Activated T-cell treated with anti-CD3 and anti-CD28 coated beads, Interleukin-2, amount 50 U/mL, for 24 hours (primary cell): ENCODE data around the gene PWP2.
"Not testable (repeated sequence)": the region's sequence is repeated elsewhere in the genome, so short reads cannot be mapped to it uniquely, and the experiment has no call there.

Source experiments
- DNase-seq: peaks from one replicate; pipeline ENCODE4 v3.0.0-alpha.2; 2020
- H3K27ac Mint-ChIP-seq: 2 replicates; pipeline ENCODE4 v1.8.0; 2020; ENCODE audit warnings: mild to moderate bottlenecking, mixed read lengths
- H3K27me3 Mint-ChIP-seq: 2 replicates; pipeline ENCODE4 v1.8.0; 2020; ENCODE audit warnings: mixed read lengths
- H3K36me3 Mint-ChIP-seq: 2 replicates; pipeline ENCODE4 v1.8.0; 2020; ENCODE audit warnings: low read depth, mixed read lengths
- H3K4me1 Mint-ChIP-seq: 2 replicates; pipeline ENCODE4 v1.8.0; 2020; ENCODE audit warnings: low read depth, mixed read lengths
- H3K4me3 Mint-ChIP-seq: 2 replicates; pipeline ENCODE4 v1.8.0; 2020; ENCODE audit warnings: mild to moderate bottlenecking, moderate library complexity, mixed read lengths
- H3K9me3 Mint-ChIP-seq: 2 replicates; pipeline ENCODE4 v1.8.0; 2020; ENCODE audit warnings: mixed read lengths

The PWP2 gene

DNA sequence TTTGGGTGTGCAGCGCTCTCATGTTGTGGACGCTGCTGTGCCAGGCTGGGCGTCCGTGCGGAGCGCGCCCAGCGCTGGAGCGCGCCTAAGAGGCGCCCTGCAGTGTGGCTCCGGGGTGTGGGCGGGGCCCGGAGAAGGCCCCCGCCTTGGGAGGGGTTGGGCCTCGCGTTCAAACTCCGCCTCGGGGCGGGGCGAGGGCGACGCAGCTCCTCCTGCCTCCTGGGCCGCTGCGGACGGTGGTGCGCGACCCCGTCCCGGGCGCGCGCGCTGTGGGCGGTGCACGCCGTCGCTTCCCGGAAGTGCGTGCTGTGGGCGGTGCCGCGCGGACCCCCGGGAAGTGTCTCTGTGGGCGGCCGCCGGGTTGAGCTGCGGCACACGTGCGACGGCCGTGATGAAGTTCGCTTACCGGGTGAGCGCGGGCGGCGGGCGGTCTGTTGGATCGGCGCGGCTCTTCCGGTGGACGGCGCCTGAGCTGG is at the start of gene PWP2:
Gene PWP2 (plus strand): TSS at position 374 of the 476 bp plus-strand sequence. CDS start 18 bp downstream, at position 392.
- DNase-seq, result peak; percentile 77
- H3K9me3 Mint-ChIP-seq, H3K4me1 Mint-ChIP-seq, H3K36me3 Mint-ChIP-seq, H3K27me3 Mint-ChIP-seq, H3K27ac Mint-ChIP-seq: not testable (repeated sequence)
- H3K4me3 Mint-ChIP-seq, result peak within 1 kb of the TSS; percentile 56

DNA sequence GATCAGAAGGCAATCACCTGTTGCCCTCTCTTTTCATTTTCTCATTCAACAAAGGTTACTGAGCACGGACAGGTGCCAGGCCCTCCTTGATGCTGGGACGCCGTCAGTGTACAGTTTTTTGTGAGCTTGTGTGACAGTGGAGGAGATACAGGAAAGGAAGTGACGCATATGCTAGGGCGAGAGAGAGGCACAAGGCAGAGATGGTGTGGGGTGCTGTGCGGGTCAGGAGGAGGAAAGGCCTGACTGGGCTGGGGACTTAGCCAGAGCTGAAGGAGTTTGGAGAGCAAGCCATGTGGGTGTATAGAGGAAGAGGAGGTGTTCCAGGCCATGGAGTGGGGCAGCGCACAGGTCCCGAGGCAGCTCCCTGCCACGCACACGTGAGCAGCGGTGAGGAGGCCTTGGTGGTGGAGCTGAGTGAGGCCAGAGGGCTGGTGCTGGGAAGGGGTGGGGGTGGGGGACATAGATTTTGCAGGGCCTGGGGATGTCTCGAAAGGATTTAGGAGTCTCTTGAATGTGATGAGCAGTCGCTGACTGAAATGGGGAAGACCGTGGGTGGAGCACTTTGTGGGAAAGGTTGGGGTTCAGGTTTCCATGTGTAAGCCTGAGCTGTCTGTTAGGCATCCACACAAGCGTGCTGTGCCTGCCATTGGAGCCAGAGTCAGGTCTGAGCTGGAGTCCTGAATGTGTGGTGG is 49.1 kb upstream of the PWP2 start:
- no peaks in the 10 kb centered on the region for H3K27me3 Mint-ChIP-seq
- peaks cover 38% of the 10 kb centered on the region for H3K4me1 Mint-ChIP-seq
- H3K4me3 Mint-ChIP-seq, result peak overlapping the region; percentile 61
- no peaks in the 10 kb centered on the region for H3K9me3 Mint-ChIP-seq
- H3K36me3 Mint-ChIP-seq, result peaks cover 80% of the 10 kb centered on the region
- H3K27ac Mint-ChIP-seq, result peak overlapping the region; percentile 87
- DNase-seq, result peak; percentile 44

GRCh38 chr21:44058652-44058964 is 48.6 kb upstream of the PWP2 start:
- Mint-ChIP-seq H3K36me3 (peaks cover 80% of the 10 kb centered on the region), H3K4me3 (peak overlapping the region; percentile 61), H3K27ac (peak overlapping the region; percentile 87), H3K4me1 (peaks cover 43% of the 10 kb centered on the region), H3K9me3 (no peaks in the 10 kb centered on the region), H3K27me3 (no peaks in the 10 kb centered on the region)
- no peak for DNase-seq

GRCh38 chr21:44058981-44059380 is 48.2 kb upstream of the PWP2 start:
- H3K27me3 Mint-ChIP-seq, result no peaks in the 10 kb centered on the region
- peak overlapping the region; percentile 87 for H3K27ac Mint-ChIP-seq
- H3K36me3 Mint-ChIP-seq, result peaks cover 80% of the 10 kb centered on the region

GRCh38 chr21:44059710-44060109 is 47.5 kb upstream of the PWP2 start:
- Mint-ChIP-seq H3K4me1 (peaks cover 51% of the 10 kb centered on the region), H3K4me3 (no peak overlapping the region), H3K9me3 (no peaks in the 10 kb centered on the region), H3K36me3 (peaks cover 82% of the 10 kb centered on the region), H3K27me3 (no peaks in the 10 kb centered on the region), H3K27ac (peak overlapping the region; percentile 65)
- no peak for DNase-seq

More at GRCh38 chr21:44058981-44059380, 48.2 kb upstream of the PWP2 start:
- Mint-ChIP-seq H3K4me1 (peaks cover 45% of the 10 kb centered on the region), H3K9me3 (no peaks in the 10 kb centered on the region), H3K4me3 (no peak overlapping the region)
- no peak for DNase-seq

DNA sequence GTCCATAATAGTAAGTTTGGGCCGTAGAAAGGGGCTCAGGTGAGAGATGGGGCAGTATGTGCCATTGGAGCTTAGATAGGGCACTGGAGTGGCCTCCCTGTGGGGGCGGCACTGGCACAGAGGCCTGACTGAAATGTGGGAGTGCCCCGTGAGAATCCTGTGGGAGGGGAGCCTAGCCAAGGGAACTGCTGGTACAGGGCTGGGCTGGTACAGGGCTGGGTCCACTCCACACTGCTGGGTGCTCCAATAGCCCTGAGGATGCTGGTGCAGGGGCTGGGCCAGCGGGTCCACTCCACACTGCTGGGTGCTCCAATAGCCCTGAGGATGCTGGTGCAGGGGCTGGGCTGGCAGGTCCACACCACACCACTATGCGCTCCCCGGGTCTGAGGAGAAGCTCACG is 44.8 kb upstream of the PWP2 start:
- Mint-ChIP-seq H3K9me3 (no peaks in the 10 kb centered on the region), H3K4me1 (peaks cover 62% of the 10 kb centered on the region), H3K4me3 (no peak overlapping the region), H3K27me3 (no peaks in the 10 kb centered on the region), H3K36me3 (peaks cover 81% of the 10 kb centered on the region), H3K27ac (peak overlapping the region; percentile 55)
- DNase-seq, result no peak

DNA sequence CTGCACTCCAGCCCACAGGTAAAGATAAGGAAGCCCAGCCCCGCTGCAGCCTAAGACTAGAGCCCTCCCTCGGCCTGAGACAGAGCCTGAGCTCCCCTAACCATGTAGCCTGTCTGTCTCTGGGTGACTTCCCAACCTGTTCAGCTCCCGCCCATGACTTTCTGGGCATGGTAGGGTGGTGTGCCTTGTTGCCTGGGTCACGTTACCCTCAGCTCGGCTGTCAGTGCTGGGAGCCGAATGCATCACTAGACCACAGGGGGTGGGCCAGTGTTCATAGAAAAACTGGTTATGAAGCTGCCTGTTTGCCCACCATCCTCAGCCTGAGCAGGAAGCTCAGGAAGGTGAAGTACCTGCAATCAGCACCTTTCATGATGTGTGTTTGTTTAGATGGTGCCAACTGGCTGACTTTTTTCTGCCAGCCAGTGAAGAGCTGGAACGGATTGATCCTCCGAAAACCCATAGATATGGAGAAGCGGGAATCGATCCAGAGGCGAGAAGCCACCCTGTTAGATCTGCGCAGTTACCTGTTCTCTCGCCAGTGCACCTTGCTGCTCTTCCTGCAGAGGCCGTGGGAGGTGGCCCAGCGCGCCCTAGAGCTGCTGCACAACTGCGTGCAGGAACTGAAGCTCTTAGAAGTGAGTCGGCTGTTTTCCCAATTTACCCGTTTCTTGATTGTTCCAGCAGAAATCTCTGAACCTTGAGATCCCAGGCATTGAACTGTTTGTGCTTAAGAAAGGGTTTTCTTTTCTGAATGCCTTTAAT is 43.9 kb upstream of the PWP2 start:
- Mint-ChIP-seq H3K27me3 (no peaks in the 10 kb centered on the region), H3K36me3 (peaks cover 81% of the 10 kb centered on the region), H3K27ac (peak overlapping the region; percentile 64), H3K9me3 (no peaks in the 10 kb centered on the region), H3K4me1 (peaks cover 59% of the 10 kb centered on the region), H3K4me3 (no peak overlapping the region)
- no peak for DNase-seq

DNA sequence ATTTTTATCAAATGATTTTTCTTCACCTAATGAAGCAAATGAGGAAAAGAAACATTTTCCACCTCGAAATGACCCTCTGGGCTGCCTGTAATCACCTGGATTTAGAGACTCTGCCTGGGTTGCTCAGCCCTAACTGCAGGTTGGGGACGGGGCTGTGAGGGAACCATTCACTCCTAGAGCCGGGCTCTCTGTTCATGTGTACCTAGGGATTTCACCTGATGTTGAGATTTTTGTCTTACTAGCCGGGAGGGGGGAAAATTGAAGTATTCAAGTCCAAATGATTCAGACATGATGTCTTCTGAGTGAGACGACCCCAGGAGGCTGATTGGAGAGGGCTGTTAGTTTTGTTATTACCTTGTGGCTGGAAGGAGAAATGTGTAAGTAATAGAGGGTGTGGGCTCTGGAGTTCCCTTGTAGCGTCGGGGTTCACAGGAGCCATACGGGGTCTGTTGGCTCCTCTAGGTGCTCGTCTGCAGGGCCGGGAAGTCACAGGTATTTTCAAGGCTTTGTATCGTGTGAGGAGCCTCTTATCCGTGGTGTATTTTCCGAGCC is 42.3 kb upstream of the PWP2 start:
- Mint-ChIP-seq H3K27me3 (no peaks in the 10 kb centered on the region), H3K36me3 (peaks cover 82% of the 10 kb centered on the region), H3K4me1 (peaks cover 51% of the 10 kb centered on the region), H3K27ac (peak overlapping the region; percentile 97), H3K4me3 (peak overlapping the region; percentile 66), H3K9me3 (no peaks in the 10 kb centered on the region)
- no peak for DNase-seq

DNA sequence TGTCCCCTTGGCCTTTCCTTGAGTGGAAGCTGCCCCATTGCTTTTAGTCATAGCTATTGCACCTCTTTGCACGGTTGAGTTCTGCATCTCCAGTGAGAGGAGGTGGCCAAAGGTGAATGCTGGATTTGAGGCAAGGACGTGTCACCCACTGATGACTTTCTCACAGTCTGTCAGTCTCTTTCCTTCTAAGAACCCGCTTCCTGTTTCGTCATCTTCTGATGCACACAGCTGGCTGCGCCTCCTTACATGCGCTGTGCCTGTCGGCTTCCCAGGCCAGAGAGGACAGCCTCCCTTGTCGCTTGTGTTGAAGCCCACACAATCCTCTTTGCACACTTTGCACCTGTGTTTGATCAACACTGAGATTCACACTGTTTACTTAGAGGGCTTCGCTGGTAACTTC is 41.8 kb upstream of the PWP2 start:
- DNase-seq, result peak; percentile 76
- Mint-ChIP-seq H3K27me3 (no peaks in the 10 kb centered on the region), H3K36me3 (peaks cover 85% of the 10 kb centered on the region), H3K4me1 (peaks cover 51% of the 10 kb centered on the region), H3K9me3 (no peaks in the 10 kb centered on the region), H3K27ac (peak overlapping the region; percentile 97), H3K4me3 (peak overlapping the region; percentile 66)

- Mint-ChIP-seq H3K4me3 (peak overlapping the region; percentile 66), H3K27ac (peak overlapping the region; percentile 97), H3K4me1 (peaks cover 51% of the 10 kb centered on the region), H3K27me3 (no peaks in the 10 kb centered on the region), H3K9me3 (no peaks in the 10 kb centered on the region), H3K36me3 (peaks cover 89% of the 10 kb centered on the region)
- no peak for DNase-seq
Observed at GRCh38 chr21:44066116-44066515, 41.1 kb upstream of the PWP2 start.

DNA sequence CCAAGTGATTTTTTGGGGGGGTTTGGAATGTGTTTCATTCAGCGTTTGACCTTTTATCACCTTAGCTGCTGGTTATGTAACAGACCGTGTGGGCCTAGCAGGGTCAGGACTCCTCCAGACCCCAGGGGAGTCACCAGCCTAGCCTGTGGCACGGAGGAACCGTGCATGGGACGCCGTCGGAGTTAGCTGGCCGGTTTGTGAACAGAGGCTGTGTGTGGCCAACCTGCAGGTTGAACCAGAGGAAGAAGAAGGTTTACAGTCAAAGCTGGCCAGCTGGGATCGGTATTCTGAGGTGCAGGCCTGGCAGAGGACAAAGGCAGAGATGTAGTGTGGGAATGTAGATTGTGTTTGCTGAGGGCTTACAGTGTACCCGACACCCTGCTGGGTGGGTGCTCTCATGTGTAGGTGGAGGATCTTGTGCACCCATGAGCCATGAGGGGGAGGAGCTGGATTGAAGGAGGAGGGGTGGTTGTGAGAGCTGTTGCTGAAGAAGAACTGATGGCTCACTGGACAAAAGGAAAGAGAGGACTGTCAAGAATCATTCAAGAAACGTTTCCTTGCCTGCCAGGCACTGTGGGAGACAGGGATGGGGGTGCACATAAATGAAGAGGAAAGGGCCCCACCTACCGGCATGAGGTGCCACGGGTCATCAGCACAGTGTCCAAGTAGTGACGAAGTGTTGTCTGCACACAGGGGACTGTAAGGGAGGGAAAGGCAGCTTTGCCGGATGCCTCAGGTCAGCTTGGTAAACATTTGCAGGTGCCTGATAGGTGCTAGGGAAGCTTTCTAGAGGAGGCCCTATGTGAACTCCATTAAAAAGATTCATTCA is 40.0 kb upstream of the PWP2 start:
- Mint-ChIP-seq H3K4me1 (peaks cover 51% of the 10 kb centered on the region), H3K36me3 (peaks cover 93% of the 10 kb centered on the region), H3K4me3 (no peak overlapping the region), H3K27me3 (no peaks in the 10 kb centered on the region), H3K27ac (peak overlapping the region; percentile 82), H3K9me3 (no peaks in the 10 kb centered on the region)
- DNase-seq, result peak; percentile 17

DNA sequence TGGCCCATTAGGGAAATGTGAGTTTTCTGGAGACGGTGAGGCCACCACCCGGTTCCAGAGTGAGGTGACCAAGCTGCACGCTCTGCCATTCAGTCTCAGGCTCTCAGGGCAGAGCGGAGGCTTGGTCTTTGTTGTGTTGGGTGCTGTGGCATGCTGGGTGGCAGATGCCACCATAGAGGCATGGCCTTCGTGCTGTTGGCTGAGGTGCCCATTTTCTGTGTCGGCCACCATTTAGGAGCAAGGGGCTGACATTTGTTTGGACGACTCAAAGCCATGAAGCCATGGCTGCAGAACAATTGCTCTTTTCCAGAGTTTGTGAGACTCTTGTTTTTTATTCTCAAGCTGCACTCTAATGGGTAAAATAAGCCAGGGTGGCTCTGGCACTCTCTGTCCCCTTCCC is 36.8 kb upstream of the PWP2 start:
- peak; percentile 9 for DNase-seq
- H3K36me3 Mint-ChIP-seq, result peaks cover 93% of the 10 kb centered on the region
- no peak overlapping the region for H3K4me3 Mint-ChIP-seq
- H3K9me3 Mint-ChIP-seq, result no peaks in the 10 kb centered on the region
- no peaks in the 10 kb centered on the region for H3K27me3 Mint-ChIP-seq
- peaks cover 40% of the 10 kb centered on the region for H3K4me1 Mint-ChIP-seq
- H3K27ac Mint-ChIP-seq, result no peak overlapping the region

GRCh38 chr21:44071359-44072104 is 35.7 kb upstream of the PWP2 start:
- Mint-ChIP-seq H3K4me1 (peaks cover 33% of the 10 kb centered on the region), H3K27ac (peak overlapping the region; percentile 16), H3K27me3 (no peaks in the 10 kb centered on the region), H3K36me3 (peaks cover 94% of the 10 kb centered on the region), H3K9me3 (no peaks in the 10 kb centered on the region), H3K4me3 (no peak overlapping the region)
- DNase-seq, result peak; percentile 12

DNA sequence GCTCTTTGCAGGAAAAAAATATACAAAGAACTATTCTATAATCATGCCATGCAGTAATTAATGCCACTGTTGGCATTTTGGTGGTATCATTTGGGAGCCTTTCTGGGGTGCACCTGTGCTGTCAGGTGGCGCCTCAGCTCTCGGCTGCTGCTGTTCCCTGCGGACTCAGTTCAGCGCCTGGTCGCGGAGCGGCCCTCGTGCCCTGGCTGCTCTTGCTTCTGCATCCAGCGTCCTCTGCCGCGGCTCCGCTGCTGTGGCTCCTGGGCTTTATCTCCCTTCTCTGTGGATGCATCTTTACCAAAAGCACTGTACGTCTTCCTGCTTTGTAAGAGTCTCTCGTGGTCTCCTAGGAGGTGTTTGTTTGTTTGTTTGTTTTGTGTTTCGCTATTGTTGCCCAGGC is 35.1 kb upstream of the PWP2 start:
- peaks cover 31% of the 10 kb centered on the region for H3K4me1 Mint-ChIP-seq
- DNase-seq, result no peak
- H3K4me3 Mint-ChIP-seq, result no peak overlapping the region
- no peak overlapping the region for H3K27ac Mint-ChIP-seq
- no peaks in the 10 kb centered on the region for H3K27me3 Mint-ChIP-seq
- H3K9me3 Mint-ChIP-seq, result no peaks in the 10 kb centered on the region
- peaks cover 94% of the 10 kb centered on the region for H3K36me3 Mint-ChIP-seq
